ENCODE results near the gene DPP9. TPM values are rescaled to one million over a fixed set of nuclear protein-coding genes. Genes with fewer than 3 reads are reported as not detected.

Gene DPP9
- total RNA-seq, 1 experiment from 2014 or later = 46.4 TPM

DNA sequence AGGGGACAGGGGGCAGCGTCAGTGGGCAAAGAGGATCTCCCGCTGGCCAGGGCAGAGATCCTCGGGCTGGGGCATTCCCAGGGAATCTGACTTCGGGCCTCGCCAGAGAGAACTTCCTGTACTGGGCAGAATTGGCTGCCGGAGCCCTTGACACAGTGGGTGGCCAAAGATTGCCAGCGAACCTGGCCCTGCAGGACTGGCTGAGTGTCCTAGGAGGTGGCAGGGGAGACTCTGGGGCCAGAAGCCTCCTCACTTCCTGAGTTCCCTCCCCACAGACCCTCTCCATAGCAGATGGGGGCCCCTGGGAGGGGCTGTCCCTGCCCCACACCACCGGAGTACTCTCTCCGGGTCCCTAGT, 19.3 kb downstream of the DPP9 start:
- Histone ChIP-seq H2AFZ (ENCODE audit: low read length) (no peak overlapping the region), H3K79me1 (ENCODE audit: insufficient read depth, low read depth, low read length, poor library complexity, severe bottlenecking) (no peaks in the 10 kb centered on the region), H3K27ac (ENCODE audit: insufficient read length, low read depth, low read length) (no peak overlapping the region), H3T11ph (ENCODE audit: low read length) (no peak overlapping the region), H3K9me3 (ENCODE audit: control insufficient read depth, low read depth, low read length) (no peaks in the 10 kb centered on the region), H2BK5ac (ENCODE audit: insufficient read length, low read length) (no peak overlapping the region), H3K4me1 (ENCODE audit: insufficient read depth, low read length) (no peaks in the 10 kb centered on the region), H4K20me1 (ENCODE audit: control insufficient read depth, insufficient read depth, insufficient read length) (no peaks in the 10 kb centered on the region), H3K14ac (ENCODE audit: insufficient read depth, low read length) (no peak overlapping the region), H3K56ac (ENCODE audit: insufficient read length, low read depth, low read length) (no peak overlapping the region), H3K23ac (ENCODE audit: insufficient read length, low read depth, low read length) (no peak overlapping the region), H2BK120ac (ENCODE audit: low read depth, low read length, poor library complexity, severe bottlenecking) (no peak overlapping the region), H3K79me2 (ENCODE audit: insufficient read depth, low read length) (no peaks in the 10 kb centered on the region), H4K5ac (ENCODE audit: insufficient read length, low read depth, low read length) (no peak overlapping the region), H3K27me3 (ENCODE audit: insufficient read depth, low read length) (no peaks in the 10 kb centered on the region), H3K4me2 (ENCODE audit: insufficient read depth, insufficient read length, low read length) (no peak overlapping the region), H3K18ac (ENCODE audit: insufficient read length, low read depth, low read length) (no peak overlapping the region), H4K91ac (ENCODE audit: insufficient read length, low read depth, low read length) (no peak overlapping the region), H4K8ac (replicated peaks; ENCODE audit: insufficient read length, low read depth, low read length) (no peak overlapping the region), H2AK5ac (ENCODE audit: insufficient read length, low read length) (no peak overlapping the region), H2BK15ac (ENCODE audit: low read depth, low read length) (no peak overlapping the region), H3K23me2 (ENCODE audit: insufficient read length, low read depth, low read length, poor library complexity, severe bottlenecking) (no peaks in the 10 kb centered on the region), H2BK12ac (ENCODE audit: insufficient read length, low read depth, low read length) (no peak overlapping the region), H2BK20ac (ENCODE audit: low read depth, low read length, poor library complexity, severe bottlenecking) (no peak overlapping the region), H3K9ac (ENCODE audit: extremely low read depth, insufficient read length, low read length) (no peak overlapping the region), H3K4ac (ENCODE audit: low read depth, low read length) (no peak overlapping the region)
- no peaks in the 10 kb centered on the region for H3K9me3 Mint-ChIP-seq
- no CpG with 5 or more reads among the region's 9 CpGs for WGBS (ENCODE audit: extremely low coverage, insufficient read length, low lambda C conversion rate)
- TF ChIP-seq CTCF (conservative IDR thresholded peaks at IDR 0.05) = no peak
- H3K27ac Mint-ChIP-seq = no peak overlapping the region
- H3K27me3 Mint-ChIP-seq (ENCODE audit: low read depth) = no peaks in the 10 kb centered on the region
- H3K36me3 Mint-ChIP-seq (ENCODE audit: insufficient read depth in 1 of 3, low read depth in 3 of 3) = peaks cover 24 to 52% (median 47%) of the 10 kb centered on the region in 3 experiments; a peak in 6 of 7 replicates
- H3K4me3 Mint-ChIP-seq = no peak overlapping the region
- no peaks in the 10 kb centered on the region for H3K4me1 Mint-ChIP-seq
- DNase-seq = no peak
